Hepatic stellate cell (primary cell): ENCODE results near the gene COA3.
"Not testable (repeated sequence)": the region's sequence is repeated elsewhere in the genome, so short reads cannot be mapped to it uniquely, and the experiment has no call there.

Experiments
- DNase-seq: peaks from one replicate; pipeline ENCODE4 v3.0.0; 2011; ENCODE audit warnings: low spot score

Gene COA3

DNA sequence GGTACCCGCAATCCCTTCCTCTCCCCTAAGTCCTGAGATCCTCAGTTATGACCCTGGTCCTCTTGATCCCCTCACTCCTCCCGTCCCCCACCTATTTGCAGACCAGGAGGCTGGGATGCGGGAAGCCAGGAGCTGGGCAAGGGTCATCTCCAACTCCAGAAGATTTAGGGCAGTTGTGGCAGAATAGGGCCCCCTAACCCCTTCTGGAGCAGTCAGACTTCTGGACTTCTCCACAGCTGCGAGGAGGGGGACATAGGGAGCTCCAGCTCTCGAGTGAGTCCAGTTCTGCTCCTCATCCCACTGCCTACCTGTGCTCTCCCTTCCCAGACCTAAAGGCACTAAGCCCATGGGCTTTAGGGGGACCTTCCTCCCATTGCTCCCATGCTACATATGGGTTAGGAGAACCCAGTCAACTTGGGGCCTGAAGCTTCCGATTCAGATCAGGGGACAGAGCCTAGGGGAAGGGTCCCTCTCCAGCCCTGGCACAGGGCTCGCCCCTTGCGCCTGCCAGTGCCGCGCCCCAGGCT, 16.8 kb downstream of the COA3 start:
- peak; percentile 26 for DNase-seq

GRCh38 chr17:42780851-42781638, 17.5 kb downstream of the COA3 start:
- DNase-seq, result peak; percentile 29

- peak; percentile 73 for DNase-seq
These were observed 18.3 kb downstream of the COA3 start, which contains the start of gene WNK4 for GRCh38 chr17:42779936-42780850. Gene WNK4 (plus strand): TSS chr17:42780610. CDS start chr17:42780699, 89 bp downstream.

DNA sequence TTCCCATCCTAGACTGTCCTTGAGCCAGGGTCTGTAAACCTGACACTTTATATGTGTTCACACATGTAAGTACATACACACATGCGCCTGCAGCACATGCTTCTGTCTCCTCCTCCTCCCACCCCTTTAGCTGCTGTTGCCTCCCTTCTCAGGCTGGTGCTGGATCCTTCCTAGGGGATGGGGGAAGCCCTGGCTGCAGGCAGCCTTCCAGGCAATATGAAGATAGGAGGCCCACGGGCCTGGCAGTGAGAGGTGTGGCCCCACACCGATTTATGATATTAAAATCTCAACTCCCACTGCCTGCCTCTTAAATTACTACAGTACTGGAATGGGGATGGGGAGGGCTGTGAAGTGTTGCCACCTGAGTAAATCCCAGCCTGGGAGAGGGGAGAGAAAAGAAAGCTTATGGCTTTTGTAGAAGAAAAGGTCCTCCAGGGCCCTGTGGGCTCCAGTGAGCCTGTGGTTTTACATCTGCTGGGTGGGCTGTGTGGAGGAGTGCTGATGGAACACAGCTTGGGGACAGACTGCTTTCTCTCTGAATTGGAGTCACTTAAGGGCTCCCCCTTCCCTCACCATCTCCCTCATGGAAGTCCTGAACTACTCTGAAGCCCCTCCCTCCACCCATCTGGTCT, 19.1 kb downstream of the COA3 start:
- no peak for DNase-seq

- no peak for DNase-seq
These were observed 19.9 kb downstream of the COA3 start for GRCh38 chr17:42778570-42778969.

- peak; percentile 62 for DNase-seq
These were observed 22.9 kb downstream of the COA3 start for GRCh38 chr17:42775534-42776098.

- DNase-seq, result peak; percentile 61
These were observed 24.3 kb downstream of the COA3 start for GRCh38 chr17:42774066-42774745.

DNA sequence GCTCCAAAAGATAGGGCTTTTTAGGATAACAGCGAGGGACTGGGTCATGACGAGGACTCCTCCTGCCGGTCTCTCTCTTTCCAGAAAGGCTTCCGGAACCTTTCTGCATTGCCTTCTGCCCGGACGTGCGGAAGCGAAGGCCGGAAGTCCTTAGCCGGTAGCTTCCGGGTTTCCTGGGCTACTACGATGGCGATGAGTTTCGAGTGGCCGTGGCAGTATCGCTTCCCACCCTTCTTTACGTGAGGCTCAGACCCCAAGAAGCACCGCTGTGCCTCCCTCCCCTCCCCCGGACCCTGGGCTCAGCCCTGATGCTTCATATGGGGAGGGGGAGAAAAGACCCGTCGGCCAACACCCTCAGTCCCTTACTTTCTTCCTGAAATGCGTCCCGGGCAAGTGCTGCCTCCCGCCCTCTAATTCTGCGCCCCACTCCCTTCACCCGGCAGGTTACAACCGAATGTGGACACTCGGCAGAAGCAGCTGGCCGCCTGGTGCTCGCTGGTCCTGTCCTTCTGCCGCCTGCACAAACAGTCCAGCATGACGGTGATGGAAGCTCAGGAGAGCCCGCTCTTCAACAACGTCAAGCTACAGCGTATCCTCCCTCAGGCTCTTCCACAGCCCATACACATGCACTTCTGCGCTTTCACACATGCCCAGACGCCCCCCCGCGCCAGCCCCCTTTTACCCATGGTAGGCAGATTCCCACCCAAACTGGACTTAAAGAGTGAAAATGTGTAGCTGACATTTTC, 25.0 kb downstream of the COA3 start, which contains the start of gene VPS25:
Gene VPS25, plus strand, starts transcription at position 160 of the 746 bp plus-strand sequence. Its CDS starts 27 bp downstream, at position 187.
- peak; percentile 88 for DNase-seq

- DNase-seq, result no peak
These were observed 25.6 kb downstream of the COA3 start for GRCh38 chr17:42772945-42773289.

DNA sequence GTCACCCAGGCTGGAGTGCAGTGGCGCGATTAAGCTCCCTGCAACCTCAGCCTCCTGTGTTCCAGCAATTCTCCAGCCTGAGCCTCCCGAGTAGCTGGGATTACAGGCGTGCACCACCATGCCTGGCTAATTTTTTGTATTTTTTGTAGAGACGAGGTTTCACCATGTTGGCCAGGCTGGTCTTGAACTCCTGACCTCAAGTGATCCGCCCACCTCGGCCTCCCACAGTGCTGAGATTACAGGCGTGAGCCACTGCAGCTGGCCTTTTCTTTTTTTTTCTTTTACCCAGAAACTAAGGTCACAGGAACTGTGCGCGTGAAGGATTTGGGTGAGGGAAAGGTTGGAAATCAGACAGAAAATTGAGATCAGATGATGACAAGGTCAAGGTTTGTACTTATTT, 28.5 kb downstream of the COA3 start:
- DNase-seq, result not testable (repeated sequence)

- not testable (repeated sequence) for DNase-seq
These were observed 30.5 kb downstream of the COA3 start for GRCh38 chr17:42768006-42768405.

DNA sequence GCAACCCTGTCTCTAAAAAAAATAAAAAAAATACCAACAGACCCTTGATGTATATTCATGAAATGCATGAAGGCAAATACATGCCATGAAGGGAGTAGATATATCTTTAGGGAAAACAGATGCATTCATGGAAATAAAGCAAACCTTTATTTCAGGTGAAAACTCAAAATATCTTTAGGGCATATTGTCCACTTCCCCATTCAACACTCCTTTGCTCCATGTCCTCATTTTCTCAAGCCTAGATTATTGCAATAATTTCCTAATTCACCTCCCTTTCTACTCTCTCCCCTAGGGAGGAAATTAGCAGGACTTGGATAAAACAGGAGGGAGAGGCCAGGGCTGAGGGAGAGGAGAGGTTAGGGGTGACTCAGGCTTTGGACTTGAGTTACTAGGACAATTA, 31.0 kb downstream of the COA3 start:
- no peak for DNase-seq

GRCh38 chr17:42766124-42766523, 32.4 kb downstream of the COA3 start:
- no peak for DNase-seq

DNA sequence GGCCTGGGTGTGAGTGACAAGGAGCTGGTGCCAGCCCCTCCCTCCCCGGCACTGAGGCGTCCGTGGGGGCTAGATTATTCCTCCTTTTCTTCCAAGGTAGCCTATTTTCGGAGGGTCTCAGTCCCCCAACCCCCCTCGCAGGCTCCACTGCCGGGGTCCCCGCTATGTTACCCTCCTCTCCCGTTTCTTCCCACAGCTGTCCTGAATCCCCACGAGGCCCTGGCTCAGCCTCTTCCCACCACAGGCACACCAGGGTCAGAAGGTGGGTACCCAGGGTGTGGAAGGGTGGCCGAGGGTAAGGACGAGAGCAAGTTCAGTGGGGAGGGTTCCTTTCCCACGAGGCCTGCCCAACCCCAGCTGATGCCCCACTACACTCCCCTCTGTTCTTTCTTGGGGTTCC, 36.9 kb downstream of the COA3 start:
- no peak for DNase-seq

DNA sequence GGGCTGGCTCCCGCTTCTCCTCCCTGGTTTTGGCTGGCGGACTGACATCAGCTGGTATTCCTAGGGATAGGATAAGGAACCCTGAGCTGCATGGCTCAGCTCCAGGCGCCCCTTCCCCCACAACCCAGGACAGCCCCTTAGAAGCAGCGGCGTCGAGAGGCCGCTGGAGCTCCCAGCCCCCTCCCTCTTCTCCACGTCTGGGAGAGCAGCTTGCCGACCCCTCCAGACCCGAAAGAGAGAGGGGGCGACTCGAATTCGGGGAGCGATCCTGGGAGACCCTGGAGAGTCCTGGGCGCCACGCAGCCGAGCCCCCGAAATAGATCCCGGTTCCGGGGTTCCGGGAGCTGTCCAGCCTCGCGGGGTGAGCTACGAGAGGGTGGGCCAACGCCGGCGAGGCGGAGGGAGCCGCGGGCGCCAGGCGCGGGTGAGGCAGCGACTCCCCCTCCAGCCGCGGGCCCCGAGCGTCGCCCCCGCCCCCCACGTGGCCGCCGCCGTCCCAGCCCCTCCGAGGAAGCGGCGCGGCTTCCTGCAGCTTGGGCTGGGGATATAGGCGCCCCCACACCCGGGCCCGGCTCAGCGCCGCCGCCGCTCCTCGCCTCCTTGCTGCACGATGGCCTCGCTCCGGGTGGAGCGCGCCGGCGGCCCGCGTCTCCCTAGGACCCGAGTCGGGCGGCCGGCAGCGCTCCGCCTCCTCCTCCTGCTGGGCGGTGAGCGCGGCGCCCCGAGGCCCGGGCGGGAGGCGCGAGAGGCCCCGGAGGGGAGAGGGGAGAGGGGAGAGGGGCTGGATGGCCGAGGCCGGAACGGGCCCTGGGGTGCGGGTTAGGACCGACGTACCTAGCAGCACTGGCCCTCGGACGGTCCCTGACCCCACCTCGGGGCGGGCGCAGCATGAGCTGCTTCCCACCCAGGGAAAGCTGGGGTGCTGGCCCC, 37.6 kb downstream of the COA3 start, which contains the start of gene RAMP2:
Gene RAMP2, plus strand, starts transcription at position 576 of the 930 bp plus-strand sequence. Its CDS starts 35 bp downstream, at position 611.
- peak; percentile 36 for DNase-seq

GRCh38 chr17:42759982-42760651, 38.4 kb downstream of the COA3 start:
- DNase-seq, result no peak

DNA sequence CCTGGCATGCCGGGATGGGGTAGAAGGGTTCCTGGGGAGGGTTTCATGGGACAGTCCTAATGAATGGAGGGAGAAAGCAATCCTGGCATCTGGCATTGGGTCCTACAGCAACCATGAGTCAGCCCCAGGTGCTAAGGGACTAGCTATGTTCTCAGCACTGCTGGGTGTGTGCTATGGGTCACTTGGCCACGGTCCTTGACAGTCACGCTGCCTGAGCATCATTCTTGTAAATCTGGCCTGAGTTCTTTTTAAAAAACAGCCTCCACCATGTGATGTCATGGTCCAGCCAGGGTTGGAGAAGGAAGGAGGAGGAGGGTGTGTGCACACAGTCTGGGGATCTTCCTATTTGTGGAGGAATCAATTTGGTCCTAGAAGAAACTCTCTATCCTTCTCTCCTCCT, 43.7 kb downstream of the COA3 start:
- no peak for DNase-seq

- DNase-seq, result no peak
These were observed 46.9 kb downstream of the COA3 start for GRCh38 chr17:42751628-42752027.
